Head of caudate nucleus (tissue), 42 donors: ENCODE data around the gene MAP4K3.

Experiments used
- DNase-seq, 42 donors: peaks; one replicate each; pipeline versions ENCODE4 v3.0.0 to v3.0.0-alpha.2; 2020 to 2021; ENCODE audit warnings: mixed read lengths in 7 of 42
- intact Hi-C: fragments of 100-400 bp; cut with DNase I; formaldehyde crosslinking; loops from one replicate; pipeline ENCODE4 v1.15.0; 2022

Gene MAP4K3

GRCh38 chr2:39436592-39437521 lies at the start of gene MAP4K3:
TSS of gene MAP4K3 (minus strand) at chr2:39437285. CDS start at chr2:39436987, 298 bp downstream.
- intact Hi-C loops, result loop anchor here (5.0 kb wide), 1 partner anchor 340 kb away; the partner anchor contains the start of gene THUMPD2

GRCh38 chr2:39486071-39486470 lies 49.0 kb upstream of the MAP4K3 start:
- intact Hi-C loops, result no loop called here
- no peak for DNase-seq

More at GRCh38 chr2:39436592-39437521, at the start of gene MAP4K3:
- DNase-seq, result peak; percentile 76 to 96 (median 92)

- DNase-seq, result no peak
- intact Hi-C loops, result no loop called here
Observed at GRCh38 chr2:39484620-39485495, 47.8 kb upstream of the MAP4K3 start.

GRCh38 chr2:39484206-39484605 lies 47.1 kb upstream of the MAP4K3 start:
- no peak for DNase-seq
- intact Hi-C loops, result no loop called here

- intact Hi-C loops, result no loop called here
- DNase-seq, result no peak
Observed at GRCh38 chr2:39483534-39483933, 46.4 kb upstream of the MAP4K3 start.

GRCh38 chr2:39481611-39482010 lies 44.5 kb upstream of the MAP4K3 start:
- no peak for DNase-seq
- intact Hi-C loops, result no loop called here

GRCh38 chr2:39479696-39480095 lies 42.6 kb upstream of the MAP4K3 start:
- no peak for DNase-seq
- intact Hi-C loops, result no loop called here

- intact Hi-C loops, result no loop called here
- no peak for DNase-seq
Observed at GRCh38 chr2:39479053-39479670, 42.1 kb upstream of the MAP4K3 start.

- no peak for DNase-seq
- intact Hi-C loops, result no loop called here
Observed at GRCh38 chr2:39476524-39476923, 39.4 kb upstream of the MAP4K3 start.

GRCh38 chr2:39475006-39475405 lies 37.9 kb upstream of the MAP4K3 start:
- no peak for DNase-seq
- intact Hi-C loops, result no loop called here

- intact Hi-C loops, result no loop called here
- no peak for DNase-seq
Observed at GRCh38 chr2:39470580-39470979, 33.5 kb upstream of the MAP4K3 start.

GRCh38 chr2:39469807-39470206 lies 32.7 kb upstream of the MAP4K3 start:
- peak in 4 of 42 donors; percentile 5 to 16 (median 12) for DNase-seq
- intact Hi-C loops, result no loop called here

- no peak for DNase-seq
- intact Hi-C loops, result no loop called here
Observed at GRCh38 chr2:39468579-39469451, 31.7 kb upstream of the MAP4K3 start.

- intact Hi-C loops, result no loop called here
Observed at GRCh38 chr2:39466311-39466710, 29.2 kb upstream of the MAP4K3 start.

GRCh38 chr2:39464864-39465263 lies 27.8 kb upstream of the MAP4K3 start:
- DNase-seq, result no peak
- intact Hi-C loops, result no loop called here

More at GRCh38 chr2:39466311-39466710, 29.2 kb upstream of the MAP4K3 start:
- DNase-seq, result no peak

GRCh38 chr2:39455826-39456225 lies 18.7 kb upstream of the MAP4K3 start:
- DNase-seq, result no peak
- intact Hi-C loops, result no loop called here

GRCh38 chr2:39452396-39452795 lies 15.3 kb upstream of the MAP4K3 start:
- intact Hi-C loops, result no loop called here
- no peak for DNase-seq

- intact Hi-C loops, result no loop called here
- no peak for DNase-seq
Observed at GRCh38 chr2:39451954-39452353, 14.9 kb upstream of the MAP4K3 start.

GRCh38 chr2:39448169-39448502 lies 11.1 kb upstream of the MAP4K3 start:
- no peak for DNase-seq
- intact Hi-C loops, result no loop called here
